Measurements from ENCODE around the gene PGF.

DNA sequence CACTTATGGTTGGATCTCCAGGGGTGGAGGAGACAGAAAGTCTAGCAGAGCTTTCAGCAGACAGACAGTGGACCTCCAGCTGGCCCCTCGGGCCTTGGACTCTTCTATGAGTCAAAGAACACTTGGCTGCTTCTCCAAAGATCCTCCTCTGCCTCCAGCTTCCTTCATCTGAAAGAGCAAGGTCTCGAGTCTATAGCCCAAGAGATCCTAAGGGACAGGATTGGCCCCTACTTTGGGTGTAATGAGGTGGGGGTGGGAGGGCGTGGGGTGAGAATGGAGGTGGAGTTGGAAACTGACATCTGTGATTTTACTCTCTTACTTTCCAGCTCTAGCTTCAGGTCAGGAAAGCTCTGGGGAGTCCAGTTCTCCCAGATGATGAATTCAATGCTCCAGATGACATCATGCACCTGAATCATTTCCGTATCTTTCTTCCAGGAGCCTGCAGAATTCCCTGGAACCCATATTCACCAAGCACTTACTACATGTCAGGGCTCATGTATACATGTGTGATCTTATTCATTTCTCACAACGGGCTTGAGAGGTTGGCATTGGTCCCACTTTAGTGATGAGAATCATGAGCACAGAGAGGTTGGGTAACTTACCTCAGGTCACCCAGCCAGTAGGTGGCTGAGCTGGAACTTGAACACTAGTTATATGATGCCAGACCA, 10.2 kb upstream of the PGF start:
- TF ChIP-seq, protein P1, sequence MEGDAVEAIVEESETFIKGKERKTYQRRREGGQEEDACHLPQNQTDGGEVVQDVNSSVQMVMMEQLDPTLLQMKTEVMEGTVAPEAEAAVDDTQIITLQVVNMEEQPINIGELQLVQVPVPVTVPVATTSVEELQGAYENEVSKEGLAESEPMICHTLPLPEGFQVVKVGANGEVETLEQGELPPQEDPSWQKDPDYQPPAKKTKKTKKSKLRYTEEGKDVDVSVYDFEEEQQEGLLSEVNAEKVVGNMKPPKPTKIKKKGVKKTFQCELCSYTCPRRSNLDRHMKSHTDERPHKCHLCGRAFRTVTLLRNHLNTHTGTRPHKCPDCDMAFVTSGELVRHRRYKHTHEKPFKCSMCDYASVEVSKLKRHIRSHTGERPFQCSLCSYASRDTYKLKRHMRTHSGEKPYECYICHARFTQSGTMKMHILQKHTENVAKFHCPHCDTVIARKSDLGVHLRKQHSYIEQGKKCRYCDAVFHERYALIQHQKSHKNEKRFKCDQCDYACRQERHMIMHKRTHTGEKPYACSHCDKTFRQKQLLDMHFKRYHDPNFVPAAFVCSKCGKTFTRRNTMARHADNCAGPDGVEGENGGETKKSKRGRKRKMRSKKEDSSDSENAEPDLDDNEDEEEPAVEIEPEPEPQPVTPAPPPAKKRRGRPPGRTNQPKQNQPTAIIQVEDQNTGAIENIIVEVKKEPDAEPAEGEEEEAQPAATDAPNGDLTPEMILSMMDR (IDR thresholded peaks at IDR 0.05), result no peak
- TF ChIP-seq POLR2A (IDR thresholded peaks at IDR 0.05) (no peak), EP300 (IDR thresholded peaks at IDR 0.05; ENCODE audit: low read depth) (no peak), POLR2AphosphoS5 (IDR thresholded peaks at IDR 0.05) (no peak)

Measured in transverse colon (tissue), 4 donors.